SK-N-SH (cell line): ENCODE measurements around the gene ISM1. TPM values are rescaled to one million over a fixed set of nuclear protein-coding genes. Genes with fewer than 3 reads are reported as not detected.

Experiments used
- CTCF ChIA-PET: fragments of 300-600, 350-600 bp; formaldehyde crosslinking; extraction: SDS; loops from one replicate; lab custom pipeline; 2021; lab: Yijun Ruan, JAX
- POLR2A ChIA-PET: fragments of 350-600 bp; sonication (Branson Sonifier 250); formaldehyde crosslinking; extraction: SDS; loops from one replicate; lab custom pipeline; 2020; ENCODE audit warnings: antibody characterized with exemption, inconsistent platforms; lab: Yijun Ruan, JAX
- DNase-seq: peaks from one replicate; pipeline ENCODE4 v3.0.0; 2012
- H2AFZ ChIP-seq: fragments of 200-600 bp; sonication (generic); 2 replicates; pipeline ENCODE4 v1.8.1; 2016; ENCODE audit warnings: antibody characterized with exemption, mild to moderate bottlenecking, low read depth
- H3F3A ChIP-seq: fragments of 200-600 bp; sonication (generic); replicated peaks from 2 replicates; pipeline ENCODE3; 2016; ENCODE audit warnings: antibody characterized with exemption, mild to moderate bottlenecking; ENCODE audit not compliant: insufficient read depth
- H3K27ac ChIP-seq, 2 experiments: fragments of 200-500 bp in 1 of 2; fragments of 200-600 bp in 1 of 2; sonication (Bioruptor generic) in 1 of 2; sonication (generic), shearing (Covaris generic) in 1 of 2; 2 replicates each; pipeline versions ENCODE4 v1.5.1 to v1.6.1; 2014 to 2016; ENCODE audit warnings: low read depth in 2 of 2, inconsistent platforms in 1 of 2, low read length in 1 of 2, mild to moderate bottlenecking in 1 of 2, mixed read lengths in 1 of 2
- H3K27me3 ChIP-seq: fragments of 200-600 bp; sonication (generic), shearing (Covaris generic); 2 replicates; pipeline ENCODE4 v1.6.1; 2016; ENCODE audit warnings: mixed run types; ENCODE audit not compliant: insufficient read depth
- H3K36me3 ChIP-seq, 2 experiments: fragments of 200-500 bp in 1 of 2; fragments of 200-600 bp in 1 of 2; sonication (Bioruptor generic) in 1 of 2; sonication (generic) in 1 of 2; replicated peaks in 1 of 2; 2 replicates each; pipeline versions ENCODE3 to v1.5.1; 2014 to 2016; ENCODE audit warnings: low read length in 1 of 2, mild to moderate bottlenecking in 1 of 2; ENCODE audit not compliant: insufficient read depth in 2 of 2, control insufficient read depth in 1 of 2
- H3K4me1 ChIP-seq, 2 experiments: fragments of 200-500 bp in 1 of 2; fragments of 200-600 bp in 1 of 2; sonication (Bioruptor generic) in 1 of 2; sonication (generic), shearing (Covaris generic) in 1 of 2; 2 replicates each; pipeline versions ENCODE4 v1.5.1 to v1.6.1; 2014 to 2016; ENCODE audit warnings: low read depth in 1 of 2, low read length in 1 of 2, mixed run types in 1 of 2; ENCODE audit not compliant: insufficient read depth in 2 of 2, control insufficient read depth in 1 of 2
- H3K4me2 ChIP-seq: fragments of 200-600 bp; sonication (generic), shearing (Covaris generic); 2 replicates; pipeline ENCODE4 v1.6.1; 2017; ENCODE audit warnings: mixed run types
- H3K4me3 ChIP-seq, 2 experiments: fragments of 200-500 bp in 1 of 2; fragments of 200-600 bp in 1 of 2; sonication (Bioruptor generic) in 1 of 2; sonication (generic), shearing (Covaris generic) in 1 of 2; 2 replicates each; pipeline versions ENCODE4 v1.5.1 to v1.8.1; 2014 to 2016; ENCODE audit warnings: low read depth in 2 of 2, inconsistent platforms in 1 of 2, low read length in 1 of 2, mild to moderate bottlenecking in 1 of 2, mixed read lengths in 1 of 2, moderate library complexity in 1 of 2
- H3K79me2 ChIP-seq: fragments of 200-600 bp; sonication (generic); 2 replicates; pipeline ENCODE4 v1.8.1; 2017; ENCODE audit warnings: mild to moderate bottlenecking; ENCODE audit not compliant: insufficient read depth
- H3K9ac ChIP-seq: fragments of 200-600 bp; sonication (generic); 2 replicates; pipeline ENCODE4 v1.6.1; 2017; ENCODE audit warnings: mixed run types
- H3K9me2 ChIP-seq: fragments of 200-600 bp; sonication (generic); 2 replicates; pipeline ENCODE4 v1.6.1; 2017; ENCODE audit warnings: mixed run types
- H3K9me3 ChIP-seq: fragments of 200-600 bp; sonication (generic); 2 replicates; pipeline ENCODE4 v1.6.1; 2017; ENCODE audit warnings: mixed run types, mild to moderate bottlenecking, moderate library complexity
- H4K20me1 ChIP-seq: fragments of 200-600 bp; sonication (generic); 2 replicates; pipeline ENCODE4 v1.6.1; 2017; ENCODE audit warnings: mild to moderate bottlenecking, mixed run types; ENCODE audit not compliant: insufficient read depth
- GABPA ChIP-seq: IDR thresholded peaks from 2 replicates; pipeline ENCODE4 v1.4.0; 2012; ENCODE audit warnings: low read depth, mild to moderate bottlenecking
- NFIC ChIP-seq: IDR thresholded peaks from 2 replicates; pipeline ENCODE4 v1.4.0; 2012; ENCODE audit warnings: borderline replicate concordance
- NRF1 ChIP-seq: IDR thresholded peaks from 2 replicates; pipeline ENCODE4 v1.6.1; 2012; ENCODE audit warnings: low read depth, mild to moderate bottlenecking, low read length
- POLR2AphosphoS5 ChIP-seq: IDR thresholded peaks from 2 replicates; pipeline ENCODE4 v1.6.1; 2012; ENCODE audit warnings: low read depth, low read length
- USF2 ChIP-seq: fragments of 150-350 bp; IDR thresholded peaks from 2 replicates; pipeline ENCODE4 v1.6.1; 2017; ENCODE audit warnings: antibody characterized with exemption, low read length, low read depth, borderline replicate concordance
- WGBS: methylation state at CpG from one replicate; pipeline ENCODE4 v1.1.6; 2017; ENCODE audit warnings: low lambda C conversion rate; 5-methylcytosine and 5-hydroxymethylcytosine counted together
- polyA plus RNA-seq, 3 experiments: library from polyadenylated mRNA; depleted of rRNA; stranded (reverse); fragments of >200 nt; gene quantifications; 2 replicates each; pipeline ENCODE4 v1.2.3, GENCODE V29; 2012

The ISM1 gene
- polyA plus RNA-seq, 1 of the 3 experiments (the other 2 are of a cell fraction) = not detected

GRCh38 chr20:13243826-13244376, 22.8 kb downstream of the ISM1 start:
- no peak overlapping the region for H3K27ac ChIP-seq
- ChIA-PET POLR2A (no interaction called here), CTCF (interaction anchor here (1.6 kb wide), 1 partner anchor 9 kb away, joined by 4 read pairs; no protein-coding TSS in a partner anchor)
- TF ChIP-seq NRF1 = no peak
- no peak for TF ChIP-seq NFIC
- 6% methylated on average over 2 of the region's 2 CpGs for WGBS
- no peak overlapping the region for H2AFZ ChIP-seq
- H3K27me3 ChIP-seq = no peaks in the 10 kb centered on the region
- no peaks in the 10 kb centered on the region for H4K20me1 ChIP-seq
- no peak overlapping the region for H3K4me2 ChIP-seq
- no peak for DNase-seq
- H3K9me2 ChIP-seq = no peaks in the 10 kb centered on the region
- H3K36me3 ChIP-seq = no peaks in the 10 kb centered on the region
- no peaks in the 10 kb centered on the region for H3F3A ChIP-seq
- H3K4me1 ChIP-seq = no peaks in the 10 kb centered on the region
- H3K9ac ChIP-seq = no peak overlapping the region
- no peak overlapping the region for H3K4me3 ChIP-seq
- no peaks in the 10 kb centered on the region for H3K79me2 ChIP-seq
- H3K9me3 ChIP-seq = no peaks in the 10 kb centered on the region

GRCh38 chr20:13245250-13245723, 24.2 kb downstream of the ISM1 start:
- Histone ChIP-seq H3K9me2 (no peaks in the 10 kb centered on the region), H3K9me3 (no peaks in the 10 kb centered on the region), H3K4me3 (no peak overlapping the region), H3K4me1 (no peaks in the 10 kb centered on the region), H4K20me1 (no peaks in the 10 kb centered on the region), H3K27me3 (no peaks in the 10 kb centered on the region), H3K27ac (no peak overlapping the region), H3K36me3 (no peaks in the 10 kb centered on the region), H3F3A (no peaks in the 10 kb centered on the region), H3K79me2 (no peaks in the 10 kb centered on the region), H3K9ac (no peak overlapping the region), H2AFZ (no peak overlapping the region), H3K4me2 (no peak overlapping the region)
- ChIA-PET POLR2A (no interaction called here), CTCF (interaction anchor here (1.4 kb wide), 1 partner anchor 17 kb away, joined by 3 read pairs; no protein-coding TSS in a partner anchor)
- 6% methylated on average over 2 of the region's 2 CpGs for WGBS
- TF ChIP-seq POLR2AphosphoS5 = no peak
- TF ChIP-seq GABPA = no peak
- DNase-seq = no peak

GRCh38 chr20:13249118-13249797, 28.2 kb downstream of the ISM1 start:
- TF ChIP-seq USF2 = no peak
- Histone ChIP-seq H3K27ac (no peak overlapping the region), H3K79me2 (no peaks in the 10 kb centered on the region), H3K4me3 (no peak overlapping the region), H3K4me1 (no peaks in the 10 kb centered on the region; a peak in 1 of 4 replicates), H3K9me2 (no peaks in the 10 kb centered on the region), H3F3A (no peaks in the 10 kb centered on the region), H4K20me1 (no peaks in the 10 kb centered on the region), H3K36me3 (no peaks in the 10 kb centered on the region), H3K9ac (no peak overlapping the region), H3K9me3 (no peaks in the 10 kb centered on the region), H3K27me3 (no peaks in the 10 kb centered on the region), H2AFZ (no peak overlapping the region), H3K4me2 (no peak overlapping the region)
- ChIA-PET CTCF (no interaction called here), POLR2A (no interaction called here)
- no peak for DNase-seq
- WGBS = 44% methylated on average over 13 of the region's 13 CpGs
